D721Med (cell line): ENCODE measurements around the gene RSU1.
A peak's percentile ranks its signal among the peaks of the same experiment; 100 is the strongest.

Experiments
- DNase-seq: peaks from one replicate; pipeline ENCODE4 v3.0.0; 2011; ENCODE audit warnings: low spot score; ENCODE audit not compliant: insufficient read length
- FAIRE-seq: peaks from 2 replicates; lab custom pipeline; 2011; peaks lifted over from hg19 to GRCh38; lab: Jason Lieb, UNC
- CTCF ChIP-seq: IDR thresholded peaks from 2 replicates; pipeline ENCODE4 v1.5.1; 2012; ENCODE audit warnings: mild to moderate bottlenecking, control low read depth; ENCODE audit not compliant: insufficient read depth; ENCODE audit errors: missing control alignments

The RSU1 gene

GRCh38 chr10:16713290-16713689 is 103.9 kb downstream of the RSU1 start:
- DNase-seq: no peak
- TF ChIP-seq CTCF: no peak
- no peak for FAIRE-seq

GRCh38 chr10:16712883-16713282 is 104.3 kb downstream of the RSU1 start:
- TF ChIP-seq CTCF: no peak
- FAIRE-seq (no peak), DNase-seq (no peak)

- TF ChIP-seq CTCF: no peak
- no peak for FAIRE-seq
- DNase-seq: no peak
These were observed 116.9 kb downstream of the RSU1 start for GRCh38 chr10:16700331-16700730.

GRCh38 chr10:16699435-16700057 is 117.7 kb downstream of the RSU1 start:
- peak; percentile 24 for DNase-seq
- FAIRE-seq: peak; percentile 93
- TF ChIP-seq CTCF: no peak

GRCh38 chr10:16698461-16698860 is 118.8 kb downstream of the RSU1 start:
- DNase-seq (no peak), FAIRE-seq (no peak)
- TF ChIP-seq CTCF: no peak

GRCh38 chr10:16690417-16690816 is 126.8 kb downstream of the RSU1 start:
- no peak for TF ChIP-seq CTCF
- no peak for DNase-seq
- FAIRE-seq: no peak

- FAIRE-seq: no peak
- TF ChIP-seq CTCF: no peak
- DNase-seq: no peak
These were observed 127.5 kb downstream of the RSU1 start for GRCh38 chr10:16689696-16690095.
